Middle frontal gyrus (tissue), 1 donor: ENCODE results near the gene LZTS2.

Experiments used
- DNase-seq: peaks from one replicate; pipeline ENCODE4 v3.0.0-alpha.2; 2015; ENCODE audit warnings: low spot score; ENCODE audit errors: extremely low spot score

The LZTS2 gene

DNA sequence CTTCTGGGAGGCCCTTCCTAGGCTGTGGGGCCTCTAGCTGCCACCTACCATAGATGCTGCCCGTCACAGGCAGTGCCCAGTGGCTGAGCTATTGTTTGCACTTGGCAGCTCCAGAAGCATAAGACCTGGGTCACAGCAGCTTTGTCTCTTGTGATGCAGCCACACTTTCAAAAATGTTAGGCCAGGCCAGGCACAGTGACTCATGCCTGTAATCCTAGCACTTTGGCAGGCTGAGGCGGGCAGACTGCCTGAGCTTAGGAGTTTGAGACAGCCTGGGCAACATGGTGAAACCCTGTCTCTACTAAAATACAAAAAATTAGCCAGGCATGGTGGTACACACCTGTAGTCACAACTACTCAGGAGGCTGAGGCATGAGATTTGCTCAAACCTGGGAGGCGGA is 52.7 kb downstream of the LZTS2 start:
- no peak for DNase-seq

DNA sequence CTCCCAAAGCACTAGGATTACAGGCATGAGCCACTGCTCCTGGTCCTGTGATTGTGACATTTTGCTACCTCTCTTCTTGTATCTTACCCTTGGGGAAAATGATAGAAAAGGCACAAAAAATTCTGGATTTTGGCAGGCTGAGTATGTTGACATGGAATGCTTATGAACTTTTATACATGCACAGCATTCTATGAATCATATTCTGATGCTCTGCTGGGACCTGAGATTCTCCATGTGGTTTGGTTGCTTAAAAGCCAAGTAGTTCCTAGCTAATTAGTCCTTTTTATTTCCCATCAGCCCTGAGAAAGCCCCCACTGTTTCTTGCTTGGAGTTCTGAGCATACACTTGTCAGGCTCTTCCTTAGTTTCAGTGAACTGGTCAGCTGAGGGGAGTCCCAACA is 53.9 kb downstream of the LZTS2 start:
- no peak for DNase-seq

DNA sequence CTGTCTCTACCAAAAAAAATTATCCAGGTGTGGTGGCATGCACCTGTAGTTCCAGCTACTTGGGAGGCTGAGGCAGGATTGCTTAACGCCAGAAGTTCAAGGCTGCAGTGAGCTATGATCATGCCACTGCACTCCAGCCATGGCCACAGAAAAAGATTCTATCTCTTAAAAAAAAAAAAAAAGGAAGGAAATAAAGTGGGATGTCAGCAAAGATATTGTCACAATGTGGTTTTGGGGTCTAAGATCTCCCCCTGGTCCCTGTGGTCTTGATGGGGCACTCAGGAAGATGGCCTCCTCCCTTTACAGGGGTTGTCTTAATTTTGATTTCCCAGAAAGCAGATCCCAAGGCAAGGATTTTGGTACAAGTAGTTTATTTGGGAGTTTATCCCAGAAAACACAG is 54.7 kb downstream of the LZTS2 start:
- no peak for DNase-seq

DNA sequence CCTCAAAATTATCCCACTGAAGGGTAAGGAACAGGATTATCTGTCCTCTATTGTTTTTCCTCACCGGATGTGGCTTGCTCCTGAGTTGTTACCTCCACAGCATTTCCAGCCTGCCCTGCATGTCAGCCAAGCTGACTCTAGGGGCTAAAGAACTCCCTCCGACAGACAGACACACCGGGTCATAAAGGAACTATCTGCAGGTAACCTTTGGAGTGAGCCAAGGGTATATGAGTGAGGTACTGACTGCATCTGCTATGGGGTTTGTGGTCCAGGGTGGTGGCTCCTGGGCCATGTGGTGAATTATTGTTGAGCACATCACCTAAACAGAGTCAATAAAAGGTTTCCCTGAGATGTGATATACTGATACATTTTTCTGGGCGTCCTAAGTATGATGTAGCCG is 55.3 kb downstream of the LZTS2 start:
- DNase-seq, result no peak

DNA sequence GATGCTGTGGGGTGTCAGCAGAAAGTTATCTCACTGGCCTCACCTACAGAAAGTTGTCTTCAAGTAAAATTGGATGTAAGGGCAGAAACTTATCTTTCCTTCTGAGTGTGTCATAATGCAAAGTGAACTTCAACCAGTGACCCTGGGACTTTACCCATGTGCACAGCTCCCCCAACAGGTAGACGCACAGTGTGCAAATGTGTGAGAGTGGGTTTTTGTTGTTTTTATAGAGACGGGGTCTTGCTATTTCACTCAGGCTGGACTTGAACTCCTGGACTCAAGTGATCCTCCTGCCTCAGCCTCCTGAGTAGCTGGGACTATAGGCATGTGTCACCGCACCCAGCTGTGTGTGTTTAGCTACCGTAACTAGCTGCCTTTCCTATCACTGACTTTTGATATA is 55.8 kb downstream of the LZTS2 start:
- no peak for DNase-seq

DNA sequence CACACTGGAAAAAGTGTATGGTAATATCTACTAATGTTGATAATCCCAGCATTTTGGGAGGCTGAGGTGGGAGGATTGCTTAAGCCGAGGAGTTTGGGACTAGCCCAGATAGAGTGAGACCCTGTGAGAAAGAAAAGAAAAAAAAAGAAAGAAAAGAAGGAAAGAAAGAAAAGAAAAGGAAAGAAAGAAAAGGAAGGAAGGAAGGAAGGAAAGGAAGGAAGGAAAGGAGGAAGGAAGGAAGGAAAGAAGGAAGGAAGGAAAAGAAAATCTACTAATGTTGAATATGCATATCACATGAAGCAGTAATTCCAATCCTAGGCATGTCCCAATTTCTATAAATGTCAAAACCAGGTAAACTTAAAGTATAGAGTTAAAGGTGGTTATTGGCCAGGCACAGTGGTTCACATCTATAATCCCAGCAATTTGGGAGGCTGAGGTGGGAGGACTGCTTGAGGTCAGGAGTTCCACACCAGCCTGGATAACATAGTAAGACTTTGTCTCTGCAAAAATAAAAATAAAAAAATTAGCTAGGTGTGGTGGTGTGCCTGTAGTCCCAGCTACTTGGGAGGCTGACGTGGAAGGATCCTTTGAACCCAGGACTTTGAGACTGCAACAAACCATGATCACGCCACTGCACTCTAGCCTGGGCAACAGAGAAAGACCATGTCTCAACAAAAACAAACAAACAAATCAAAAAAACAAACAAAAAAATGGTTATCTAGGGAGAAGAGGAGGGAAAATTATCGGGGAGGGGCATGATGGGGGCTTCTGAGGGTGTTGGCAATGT is 57.0 kb downstream of the LZTS2 start:
- no peak for DNase-seq
